Mesendoderm (in vitro differentiated cells): ENCODE measurements around the gene STRA6.
A peak's percentile ranks its signal among the peaks of the same experiment; 100 is the strongest.

Source experiments
- DNase-seq: peaks from one replicate; pipeline ENCODE4 v3.0.0; 2013
- H2AK5ac ChIP-seq: 2 replicates; pipeline ENCODE4 v1.6.1; 2013; ENCODE audit warnings: low read length, inconsistent platforms
- H2BK120ac ChIP-seq: 2 replicates; pipeline ENCODE4 v1.6.1; 2013; ENCODE audit warnings: low read depth, mild to moderate bottlenecking, low read length, moderate library complexity, mixed read lengths
- H2BK15ac ChIP-seq: replicated peaks from 2 replicates; pipeline ENCODE4 v1.6.1; 2013; ENCODE audit warnings: low read depth, mild to moderate bottlenecking, moderate library complexity
- H2BK5ac ChIP-seq: 2 replicates; pipeline ENCODE4 v1.6.1; 2013; ENCODE audit warnings: low read length, inconsistent platforms
- H3K18ac ChIP-seq: 2 replicates; pipeline ENCODE4 v1.6.1; 2013; ENCODE audit warnings: mild to moderate bottlenecking, low read length, mixed read lengths
- H3K23ac ChIP-seq: one replicate; pipeline ENCODE4 v1.6.1; 2013; ENCODE audit warnings: low read length
- H3K27ac ChIP-seq: 2 replicates; pipeline ENCODE4 v1.5.1; 2013; ENCODE audit warnings: low read depth, mild to moderate bottlenecking, inconsistent platforms, low read length, moderate library complexity
- H3K27me3 ChIP-seq: 2 replicates; pipeline ENCODE4 v1.6.1; 2013; ENCODE audit warnings: low read length, control low read depth, mild to moderate bottlenecking, inconsistent platforms; ENCODE audit not compliant: insufficient read depth, poor library complexity
- H3K36me3 ChIP-seq: 2 replicates; pipeline ENCODE4 v1.6.1; 2013; ENCODE audit warnings: low read length, inconsistent platforms; ENCODE audit not compliant: control insufficient read depth, insufficient read depth
- H3K4ac ChIP-seq: one replicate; pipeline ENCODE4 v1.6.1; 2013; ENCODE audit warnings: low read depth, mild to moderate bottlenecking, low read length, moderate library complexity
- H3K4me1 ChIP-seq: 2 replicates; pipeline ENCODE4 v1.6.1; 2013; ENCODE audit warnings: low read depth, low read length, inconsistent platforms; ENCODE audit not compliant: control insufficient read depth
- H3K4me2 ChIP-seq: 2 replicates; pipeline ENCODE4 v1.6.1; 2013; ENCODE audit warnings: low read length
- H3K4me3 ChIP-seq: 2 replicates; pipeline ENCODE4 v1.5.1; 2013; ENCODE audit warnings: mild to moderate bottlenecking, low read length
- H3K56ac ChIP-seq: one replicate; pipeline ENCODE4 v1.6.1; 2013; ENCODE audit warnings: low read length
- H3K79me1 ChIP-seq: 2 replicates; pipeline ENCODE4 v1.6.1; 2013; ENCODE audit warnings: low read length, inconsistent platforms
- H3K79me2 ChIP-seq: 2 replicates; pipeline ENCODE4 v1.6.1; 2013; ENCODE audit warnings: mild to moderate bottlenecking, low read length; ENCODE audit not compliant: control insufficient read depth, insufficient read depth
- H3K9ac ChIP-seq: 2 replicates; pipeline ENCODE4 v1.6.1; 2013; ENCODE audit warnings: low read length, inconsistent platforms
- H4K5ac ChIP-seq: one replicate; pipeline ENCODE4 v1.6.1; 2013; ENCODE audit warnings: low read length
- H4K8ac ChIP-seq: one replicate; pipeline ENCODE4 v1.6.1; 2013; ENCODE audit warnings: low read depth, mild to moderate bottlenecking, control low read depth, low read length, moderate library complexity
- WGBS: extraction: QIAGEN DNeasy Blood & Tissue Kit; methylation state at CpG from one replicate; pipeline ENCODE4 v1.1.7; 2013; ENCODE audit warnings: low lambda C conversion rate, missing lambda C conversion rate; ENCODE audit not compliant: insufficient coverage; ENCODE audit errors: extremely low coverage; 5-methylcytosine and 5-hydroxymethylcytosine counted together

Gene STRA6

GRCh38 chr15:74188216-74188615 lies 14.4 kb downstream of the STRA6 start:
- Histone ChIP-seq H2BK15ac (no peak overlapping the region), H2AK5ac (no peak overlapping the region), H3K79me2 (no peaks in the 10 kb centered on the region), H3K4me3 (no peak overlapping the region), H3K23ac (no peak overlapping the region), H3K9ac (no peak overlapping the region), H4K8ac (no peak overlapping the region), H3K79me1 (no peaks in the 10 kb centered on the region), H3K18ac (no peak overlapping the region), H3K27ac (no peak overlapping the region), H3K56ac (no peak overlapping the region), H3K36me3 (no peaks in the 10 kb centered on the region), H2BK120ac (no peak overlapping the region), H3K4ac (no peak overlapping the region), H3K4me1 (no peaks in the 10 kb centered on the region), H4K5ac (no peak overlapping the region), H2BK5ac (no peak overlapping the region), H3K27me3 (no peaks in the 10 kb centered on the region), H3K4me2 (no peak overlapping the region)
- DNase-seq = no peak
- WGBS = no CpG with 5 or more reads among the region's 11 CpGs

GRCh38 chr15:74185710-74186348 lies 16.8 kb downstream of the STRA6 start:
- H3K36me3 ChIP-seq = no peaks in the 10 kb centered on the region
- no peaks in the 10 kb centered on the region for H3K4me1 ChIP-seq
- no peak overlapping the region for H3K4ac ChIP-seq
- no peak overlapping the region for H4K5ac ChIP-seq
- H3K79me2 ChIP-seq = no peaks in the 10 kb centered on the region
- H4K8ac ChIP-seq = no peak overlapping the region
- no peak overlapping the region for H2BK15ac ChIP-seq
- H3K27ac ChIP-seq = no peak overlapping the region
- no peak overlapping the region for H3K56ac ChIP-seq
- no peak overlapping the region for H3K4me3 ChIP-seq
- no peak overlapping the region for H3K9ac ChIP-seq
- no peak overlapping the region for H2BK120ac ChIP-seq
- no peak overlapping the region for H3K18ac ChIP-seq
- no peak overlapping the region for H3K23ac ChIP-seq
- H3K27me3 ChIP-seq = no peaks in the 10 kb centered on the region
- WGBS = no CpG with 5 or more reads among the region's 8 CpGs
- H2AK5ac ChIP-seq = no peak overlapping the region
- DNase-seq = no peak
- H3K79me1 ChIP-seq = no peaks in the 10 kb centered on the region
- H2BK5ac ChIP-seq = no peak overlapping the region
- no peak overlapping the region for H3K4me2 ChIP-seq

- Histone ChIP-seq H3K4me2 (no peak overlapping the region), H3K56ac (no peak overlapping the region), H3K36me3 (no peaks in the 10 kb centered on the region), H3K18ac (no peak overlapping the region), H3K4me1 (no peaks in the 10 kb centered on the region), H3K9ac (no peak overlapping the region), H4K8ac (no peak overlapping the region), H3K4me3 (no peak overlapping the region), H3K79me2 (no peaks in the 10 kb centered on the region), H4K5ac (no peak overlapping the region), H3K27me3 (no peaks in the 10 kb centered on the region), H3K79me1 (no peaks in the 10 kb centered on the region), H3K27ac (no peak overlapping the region), H2BK120ac (no peak overlapping the region), H2BK15ac (no peak overlapping the region), H2AK5ac (no peak overlapping the region), H2BK5ac (no peak overlapping the region), H3K4ac (no peak overlapping the region), H3K23ac (no peak overlapping the region)
- WGBS = no CpG with 5 or more reads among the region's 12 CpGs
- no peak for DNase-seq
These were observed 17.9 kb downstream of the STRA6 start for GRCh38 chr15:74184582-74185091.

GRCh38 chr15:74182131-74182530 lies 20.5 kb downstream of the STRA6 start:
- no peak for DNase-seq

GRCh38 chr15:74180881-74181602 lies 21.5 kb downstream of the STRA6 start:
- no peak overlapping the region for H3K56ac ChIP-seq
- no peaks in the 10 kb centered on the region for H3K27me3 ChIP-seq
- no peak overlapping the region for H4K5ac ChIP-seq
- H3K4me2 ChIP-seq = no peak overlapping the region
- peak overlapping the region; percentile 70 for H3K23ac ChIP-seq
- H3K4ac ChIP-seq = no peak overlapping the region
- H3K18ac ChIP-seq = no peak overlapping the region
- H3K9ac ChIP-seq = no peak overlapping the region
- no peaks in the 10 kb centered on the region for H3K79me2 ChIP-seq
- H2BK5ac ChIP-seq = no peak overlapping the region
- WGBS = no CpG with 5 or more reads among the region's 21 CpGs
- H2BK120ac ChIP-seq = no peak overlapping the region
- H4K8ac ChIP-seq = no peak overlapping the region
- H2AK5ac ChIP-seq = no peak overlapping the region
- H3K4me3 ChIP-seq = no peak overlapping the region
- H3K27ac ChIP-seq = no peak overlapping the region
- H2BK15ac ChIP-seq = no peak overlapping the region
- H3K4me1 ChIP-seq = no peaks in the 10 kb centered on the region
- DNase-seq = no peak
- H3K36me3 ChIP-seq = no peaks in the 10 kb centered on the region
- H3K79me1 ChIP-seq = no peaks in the 10 kb centered on the region

More at GRCh38 chr15:74182131-74182530, 20.5 kb downstream of the STRA6 start:
- Histone ChIP-seq H3K4ac (no peak overlapping the region), H3K79me2 (no peaks in the 10 kb centered on the region), H2BK15ac (no peak overlapping the region), H2BK5ac (no peak overlapping the region), H3K4me1 (no peaks in the 10 kb centered on the region), H3K56ac (no peak overlapping the region), H2BK120ac (no peak overlapping the region), H3K27me3 (no peaks in the 10 kb centered on the region), H2AK5ac (no peak overlapping the region), H3K23ac (no peak overlapping the region), H3K4me2 (no peak overlapping the region), H3K27ac (no peak overlapping the region), H4K8ac (no peak overlapping the region), H3K79me1 (no peaks in the 10 kb centered on the region), H3K18ac (no peak overlapping the region), H3K4me3 (no peak overlapping the region), H3K9ac (no peak overlapping the region), H3K36me3 (no peaks in the 10 kb centered on the region), H4K5ac (no peak overlapping the region)
- WGBS = no CpG with 5 or more reads among the region's 8 CpGs
